Lung (tissue), 12 donors: ENCODE data around the gene ENTPD5. TPM values are rescaled to one million over a fixed set of nuclear protein-coding genes. Genes with fewer than 3 reads are reported as not detected.

Experiments used
- ATAC-seq: fragments of 200-7000 bp; cut with Tn5 transposase; one replicate; pipeline ENCODE4 v1.9.1; 2020; ENCODE audit warnings: moderate number of reproducible peaks; ENCODE audit not compliant: insufficient read depth, low FRiP score
- DNase-seq, 3 donors: peaks; one replicate each; pipeline ENCODE4 v3.0.0-alpha.2; 2013 to 2017
- H3K27ac ChIP-seq, 2 donors: one replicate each; pipeline ENCODE4 v1.5.1; 2013; ENCODE audit warnings: mild to moderate bottlenecking in 2 of 2, moderate library complexity in 2 of 2, control low read depth in 1 of 2, inconsistent platforms in 1 of 2, low read depth in 1 of 2, low read length in 1 of 2
- H3K27me3 ChIP-seq, 3 donors: one replicate each; pipeline ENCODE4 v1.5.1; 2013; ENCODE audit warnings: low read length in 2 of 3; ENCODE audit not compliant: control insufficient read depth in 3 of 3, insufficient read depth in 3 of 3
- H3K36me3 ChIP-seq, 4 donors: one replicate each; pipeline ENCODE4 v1.5.1; 2013; ENCODE audit warnings: low read length in 4 of 4, mild to moderate bottlenecking in 1 of 4, moderate library complexity in 1 of 4; ENCODE audit not compliant: control insufficient read depth in 4 of 4, insufficient read depth in 4 of 4
- H3K4me1 ChIP-seq, 5 donors: one replicate each; pipeline ENCODE4 v1.5.1; 2013; ENCODE audit warnings: low read length in 5 of 5, mild to moderate bottlenecking in 2 of 5, moderate library complexity in 1 of 5; ENCODE audit not compliant: control insufficient read depth in 5 of 5, insufficient read depth in 5 of 5
- H3K4me3 ChIP-seq: one replicate; pipeline ENCODE4 v1.5.1; 2013; ENCODE audit warnings: mild to moderate bottlenecking, control low read depth, moderate library complexity
- H3K9ac ChIP-seq, 2 donors: one replicate each; pipeline ENCODE4 v1.5.1; 2013; ENCODE audit warnings: low read length in 2 of 2, control low read depth in 1 of 2; ENCODE audit not compliant: insufficient read depth in 1 of 2
- H3K9me3 ChIP-seq, 4 donors: one replicate each; pipeline ENCODE4 v1.5.1; 2013; ENCODE audit warnings: low read length in 3 of 4, mild to moderate bottlenecking in 1 of 4, moderate library complexity in 1 of 4; ENCODE audit not compliant: control insufficient read depth in 4 of 4, insufficient read depth in 3 of 4
- CTCF ChIP-seq: IDR thresholded peaks from 2 replicates; pipeline ENCODE4 v1.5.1; 2012; ENCODE audit warnings: mild to moderate bottlenecking; ENCODE audit errors: control extremely low read depth, extremely low read depth
- WGBS, 2 donors: extraction: QIAGEN DNeasy Blood & Tissue Kit; methylation state at CpG; one replicate each; pipeline ENCODE4 v1.1.7; 2013; 5-methylcytosine and 5-hydroxymethylcytosine counted together
- polyA plus RNA-seq, 2 donors: library from polyadenylated mRNA; stranded (reverse); fragments of 200-250 nt; gene quantifications; one replicate each; pipeline ENCODE4 v1.2.1, GENCODE V29; 2013
- total RNA-seq, 2 donors: library from RNA; depleted of rRNA in 1 of 2; stranded (reverse); fragments of >200 nt in 1 of 2; gene quantifications; one replicate each; pipeline ENCODE4 v1.2.1, GENCODE V29; 2014 to 2021
- donor health status: control.
- donor health status: control.
- donor health status: Bipolar disorder and iron deficiency.
- donor health status: healthy.
- donor health status: DM: yes; HTN: yes; CAD: no.

Gene ENTPD5
- total and polyA plus RNA-seq, 4 donors = 5.5 to 18.4 (median 9.3) TPM

DNA sequence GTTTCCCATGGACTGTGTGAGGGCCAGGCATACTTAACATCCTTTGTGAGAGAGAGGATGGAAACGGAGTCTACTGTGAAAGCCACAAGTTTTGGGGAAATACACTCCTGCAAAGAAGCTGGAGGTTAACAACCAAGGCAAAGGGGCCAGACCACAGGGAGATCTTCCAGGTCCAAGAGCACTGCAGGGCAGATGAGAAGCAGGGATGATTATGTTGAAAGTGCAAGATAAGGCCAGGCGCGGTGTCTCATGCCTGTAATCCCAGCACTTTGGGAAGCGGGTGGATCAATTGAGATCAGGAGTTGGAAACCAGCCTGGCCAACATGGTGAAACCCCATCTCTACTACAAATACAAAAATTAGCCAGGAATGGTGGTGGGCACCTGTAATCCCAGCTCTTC is 53.9 kb downstream of the ENTPD5 start:
- ATAC-seq (no peak), DNase-seq (no peak)
- H3K4me3 ChIP-seq = no peak overlapping the region
- peaks cover 14 to 40% (median 33%) of the 10 kb centered on the region in 4 donors for H3K36me3 ChIP-seq
- no peak for TF ChIP-seq CTCF
- H3K9ac ChIP-seq = no peak overlapping the region
- H3K27me3 ChIP-seq = no peaks in the 10 kb centered on the region
- no peaks in the 10 kb centered on the region for H3K4me1 ChIP-seq
- H3K9me3 ChIP-seq = no peaks in the 10 kb centered on the region
- 94 to 96% methylated on average over 4 of the region's 4 CpGs for WGBS, 2 donors
- H3K27ac ChIP-seq = no peak overlapping the region

DNA sequence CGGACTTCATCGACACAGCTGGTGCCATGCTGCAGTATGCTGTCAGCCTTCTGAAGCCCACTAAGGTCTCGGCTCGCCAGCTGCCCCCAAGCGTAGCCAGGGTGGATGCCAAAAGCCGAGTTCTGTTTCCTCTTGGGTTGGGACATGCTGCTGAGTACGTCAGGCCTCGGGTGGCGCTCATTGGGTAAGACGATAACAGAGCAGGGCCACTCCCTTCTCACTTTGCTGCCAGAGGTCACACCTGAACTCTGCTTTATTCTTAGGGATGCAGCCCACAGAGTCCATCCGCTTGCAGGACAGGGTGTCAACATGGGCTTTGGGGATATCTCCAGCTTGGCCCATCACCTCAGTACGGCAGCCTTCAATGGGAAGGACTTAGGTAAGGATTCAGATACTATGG is 57.9 kb downstream of the ENTPD5 start:
- Histone ChIP-seq H3K27ac (no peak overlapping the region), H3K9ac (no peak overlapping the region), H3K27me3 (no peaks in the 10 kb centered on the region), H3K4me1 (no peaks in the 10 kb centered on the region), H3K36me3 (peaks cover 32 to 53% (median 42%) of the 10 kb centered on the region in 4 donors), H3K4me3 (no peak overlapping the region), H3K9me3 (no peaks in the 10 kb centered on the region)
- DNase-seq (no peak), ATAC-seq (no peak)
- WGBS, 2 donors = 90 to 94% methylated on average over 12 of the region's 12 CpGs
- TF ChIP-seq CTCF = no peak

- ATAC-seq (no peak), DNase-seq (no peak)
- no peak overlapping the region for H3K9ac ChIP-seq
- peaks cover 43 to 56% (median 50%) of the 10 kb centered on the region in 4 donors for H3K36me3 ChIP-seq
- TF ChIP-seq CTCF = no peak
- no peaks in the 10 kb centered on the region for H3K4me1 ChIP-seq
- no peaks in the 10 kb centered on the region for H3K27me3 ChIP-seq
- no peaks in the 10 kb centered on the region for H3K9me3 ChIP-seq
- no peak overlapping the region for H3K27ac ChIP-seq
- H3K4me3 ChIP-seq = no peak overlapping the region
These were observed 60.5 kb downstream of the ENTPD5 start for GRCh38 chr14:73958591-73958990.

DNA sequence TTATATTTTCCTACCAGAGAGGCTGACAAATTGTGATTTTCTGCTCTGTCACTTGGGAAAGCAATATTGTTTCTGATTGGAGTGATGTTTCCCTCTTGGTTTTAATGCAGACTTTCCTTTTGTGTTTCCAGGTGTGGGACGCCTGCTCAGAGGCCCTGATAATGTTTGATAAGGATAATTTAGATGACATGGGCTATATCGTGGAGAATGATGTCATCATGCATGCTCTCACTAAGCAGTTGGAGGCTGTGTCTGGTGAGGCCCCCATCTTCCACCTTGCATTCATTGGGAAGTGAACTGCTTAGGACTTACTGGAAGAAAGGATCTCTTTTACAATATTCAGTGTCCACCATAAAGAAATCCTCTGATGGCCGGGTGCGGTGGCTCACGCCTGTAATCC is 63.4 kb downstream of the ENTPD5 start:
- no peak for ATAC-seq
- no peak for TF ChIP-seq CTCF
- peaks cover 3 to 9% (median 3%) of the 10 kb centered on the region in 5 donors for H3K4me1 ChIP-seq
- WGBS, 2 donors = 92 to 96% methylated on average over 5 of the region's 5 CpGs
- peaks cover 35 to 44% (median 35%) of the 10 kb centered on the region in 4 donors for H3K36me3 ChIP-seq
- H3K27me3 ChIP-seq = no peaks in the 10 kb centered on the region
- H3K9ac ChIP-seq = no peak overlapping the region
- H3K27ac ChIP-seq = no peak overlapping the region
- DNase-seq = no peak
- no peaks in the 10 kb centered on the region for H3K9me3 ChIP-seq
- no peak overlapping the region for H3K4me3 ChIP-seq
